Measurements from ENCODE around the gene AQP12B. TPM values are rescaled to one million over a fixed set of nuclear protein-coding genes. Genes with fewer than 3 reads are reported as not detected.
"Not testable (repeated sequence)": the region's sequence is repeated elsewhere in the genome, so short reads cannot be mapped to it uniquely, and the experiment has no call there.

AQP12B gene
- not detected for total RNA-seq

- H3K9me3 Mint-ChIP-seq; intact Hi-C loops (cut with micrococcal nuclease); H3K27ac Mint-ChIP-seq; H3K27me3 Mint-ChIP-seq (ENCODE audit: low read depth); H3K36me3 Mint-ChIP-seq (ENCODE audit: low read depth); DNase-seq; H3K4me1 Mint-ChIP-seq (ENCODE audit: low read depth); H3K4me3 Mint-ChIP-seq; CTCF ChIA-PET: not testable (repeated sequence)
Observed at GRCh38 chr2:240682431-240683224, at the start of gene AQP12B. Gene AQP12B, minus strand, starts transcription at chr2:240682885. Its CDS starts 48 bp downstream, at chr2:240682837.

- CTCF ChIA-PET, result no interaction called here
- no peaks in the 10 kb centered on the region for H3K9me3 Mint-ChIP-seq
- DNase-seq, result no peak
- no peaks in the 10 kb centered on the region for H3K36me3 Mint-ChIP-seq (ENCODE audit: low read depth)
- intact Hi-C loops (cut with micrococcal nuclease), result no loop called here
- H3K4me3 Mint-ChIP-seq, result no peak overlapping the region
- H3K4me1 Mint-ChIP-seq (ENCODE audit: low read depth), result no peaks in the 10 kb centered on the region
- no peak overlapping the region for H3K27ac Mint-ChIP-seq
- H3K27me3 Mint-ChIP-seq (ENCODE audit: low read depth), result no peaks in the 10 kb centered on the region
Observed at GRCh38 chr2:240732184-240732583, 49.5 kb upstream of the AQP12B start.

DNA sequence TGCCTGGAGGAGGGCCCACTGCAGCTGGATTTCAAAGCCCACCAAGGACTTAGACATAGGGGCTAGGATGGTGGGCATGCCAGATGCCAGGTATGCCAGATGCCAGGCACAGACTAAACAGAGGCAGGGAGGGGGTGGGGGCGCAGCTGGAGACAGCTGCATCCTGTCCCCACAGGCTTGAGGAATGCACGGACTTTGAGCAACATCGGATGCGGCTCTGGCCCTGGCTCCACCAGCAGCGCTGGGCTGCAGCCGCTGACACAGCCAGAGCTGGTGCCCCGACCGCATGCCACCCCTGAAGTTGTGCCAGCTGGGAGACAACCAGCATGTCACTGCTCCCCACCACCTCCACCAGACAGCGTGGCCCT is 48.5 kb upstream of the AQP12B start:
- Mint-ChIP-seq H3K36me3 (ENCODE audit: low read depth) (no peaks in the 10 kb centered on the region), H3K4me1 (ENCODE audit: low read depth) (no peaks in the 10 kb centered on the region), H3K27ac (no peak overlapping the region), H3K9me3 (no peaks in the 10 kb centered on the region), H3K27me3 (ENCODE audit: low read depth) (no peaks in the 10 kb centered on the region), H3K4me3 (no peak overlapping the region)
- DNase-seq, result no peak
- CTCF ChIA-PET, result no interaction called here
- intact Hi-C loops (cut with micrococcal nuclease), result no loop called here

DNA sequence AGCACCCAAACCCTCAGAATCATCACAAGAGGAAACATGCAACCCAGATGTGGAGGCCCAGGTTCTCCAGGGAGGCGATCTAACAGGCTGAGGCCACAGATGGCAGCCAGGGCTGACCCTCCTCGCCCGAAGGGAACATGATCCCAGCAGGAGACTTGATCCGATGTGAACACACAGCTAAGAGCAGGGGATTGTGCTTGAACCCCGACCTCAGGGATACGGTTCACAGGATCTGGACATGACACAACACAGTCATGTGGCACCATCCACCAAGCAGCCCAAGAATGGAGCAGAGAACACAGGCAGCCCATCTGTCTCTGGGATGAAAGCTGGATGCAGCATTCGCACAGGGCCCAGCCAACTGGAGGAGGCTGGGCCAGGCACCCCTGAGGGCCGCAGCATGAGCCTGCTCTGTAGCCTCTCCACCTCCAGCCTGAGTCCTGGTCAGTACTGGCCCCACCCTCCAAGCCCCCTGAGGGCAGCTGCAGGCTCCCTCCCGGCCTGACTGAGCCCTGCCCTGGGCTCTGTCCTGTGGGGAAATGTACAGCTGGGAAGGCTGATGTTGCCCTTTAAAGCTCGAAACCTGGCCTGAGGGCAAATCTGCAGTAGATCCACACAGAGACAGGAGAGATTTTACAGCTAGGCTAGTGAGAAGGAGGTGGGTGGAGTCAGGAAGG is 48.0 kb upstream of the AQP12B start:
- no peak overlapping the region for H3K4me3 Mint-ChIP-seq

DNA sequence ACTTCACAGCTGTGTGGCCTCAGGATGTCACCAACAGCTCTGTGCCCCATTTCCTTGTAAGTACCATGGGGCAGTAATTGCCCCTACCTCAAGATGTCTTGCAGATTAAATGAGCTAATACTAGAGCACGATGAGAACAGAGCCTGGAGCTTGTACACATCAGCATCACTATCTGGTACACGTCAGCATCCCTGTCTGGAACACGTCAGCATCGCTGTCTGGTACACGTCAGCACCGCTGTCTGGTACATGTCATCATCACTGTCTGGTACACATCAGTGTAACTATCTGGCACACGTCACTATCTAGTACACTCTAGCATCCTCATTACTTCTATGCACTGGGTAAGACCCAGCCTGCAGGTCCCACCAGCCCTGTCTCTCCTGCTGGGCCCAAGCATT is 46.1 kb upstream of the AQP12B start:
- Mint-ChIP-seq H3K27me3 (ENCODE audit: low read depth) (no peaks in the 10 kb centered on the region), H3K4me3 (no peak overlapping the region), H3K27ac (no peak overlapping the region), H3K4me1 (ENCODE audit: low read depth) (no peaks in the 10 kb centered on the region), H3K9me3 (no peaks in the 10 kb centered on the region), H3K36me3 (ENCODE audit: low read depth) (no peaks in the 10 kb centered on the region)
- CTCF ChIA-PET, result no interaction called here
- no peak for DNase-seq
- intact Hi-C loops (cut with micrococcal nuclease), result no loop called here

More for the DNA sequence above, 48.0 kb upstream of the AQP12B start:
- H3K27ac Mint-ChIP-seq, result no peak overlapping the region
- no peaks in the 10 kb centered on the region for H3K9me3 Mint-ChIP-seq
- intact Hi-C loops (cut with micrococcal nuclease), result no loop called here
- CTCF ChIA-PET, result no interaction called here
- no peak for DNase-seq
- H3K27me3 Mint-ChIP-seq (ENCODE audit: low read depth), result no peaks in the 10 kb centered on the region
- H3K36me3 Mint-ChIP-seq (ENCODE audit: low read depth), result no peaks in the 10 kb centered on the region
- no peaks in the 10 kb centered on the region for H3K4me1 Mint-ChIP-seq (ENCODE audit: low read depth)

DNA sequence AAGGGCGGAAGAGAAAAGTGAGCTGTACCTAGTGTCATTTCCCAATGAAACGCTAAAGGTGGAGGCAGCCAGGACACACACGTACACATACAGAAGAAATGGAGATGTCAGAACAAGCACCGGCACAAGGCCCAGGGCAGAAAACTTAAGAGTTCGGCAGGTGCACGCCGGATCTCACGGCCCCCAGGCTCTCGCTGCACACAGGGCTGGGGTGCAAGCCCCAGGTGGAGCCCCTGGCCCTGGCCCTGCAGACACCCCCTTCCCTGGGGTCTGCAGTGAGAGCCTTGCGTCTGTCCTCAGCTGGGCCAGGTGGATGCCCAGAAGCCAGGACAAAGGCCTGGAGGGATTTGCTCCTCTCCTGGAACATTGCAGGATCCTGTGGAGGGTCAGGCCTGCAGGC is 45.7 kb upstream of the AQP12B start:
- CTCF ChIA-PET, result no interaction called here
- no peak overlapping the region for H3K4me3 Mint-ChIP-seq
- H3K9me3 Mint-ChIP-seq, result no peaks in the 10 kb centered on the region
- no peaks in the 10 kb centered on the region for H3K36me3 Mint-ChIP-seq (ENCODE audit: low read depth)
- DNase-seq, result no peak
- no peaks in the 10 kb centered on the region for H3K4me1 Mint-ChIP-seq (ENCODE audit: low read depth)
- no peak overlapping the region for H3K27ac Mint-ChIP-seq
- intact Hi-C loops (cut with micrococcal nuclease), result no loop called here
- H3K27me3 Mint-ChIP-seq (ENCODE audit: low read depth), result no peaks in the 10 kb centered on the region

DNA sequence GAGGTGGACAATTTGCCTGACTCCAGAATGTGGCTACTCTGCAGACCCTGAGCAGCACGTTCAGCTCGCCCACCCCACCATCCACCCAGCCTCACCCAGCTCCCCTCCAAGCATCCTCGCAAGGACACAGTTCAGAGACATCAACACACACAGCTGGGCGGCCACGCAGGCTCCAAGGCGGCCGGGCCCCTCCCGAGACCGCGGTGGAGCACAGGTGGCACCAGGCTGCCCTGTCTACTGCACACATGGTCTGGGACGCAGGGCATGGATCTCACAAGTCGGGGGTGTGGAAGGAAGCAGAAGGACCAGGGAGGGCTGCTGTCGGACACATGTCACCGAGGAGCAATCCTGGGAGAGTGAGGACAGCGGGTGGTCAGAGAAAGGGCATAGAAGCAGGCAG is 45.2 kb upstream of the AQP12B start:
- no peak for DNase-seq
- H3K36me3 Mint-ChIP-seq (ENCODE audit: low read depth), result no peaks in the 10 kb centered on the region
- no peak overlapping the region for H3K4me3 Mint-ChIP-seq
- no peaks in the 10 kb centered on the region for H3K27me3 Mint-ChIP-seq (ENCODE audit: low read depth)
- H3K27ac Mint-ChIP-seq, result no peak overlapping the region
- H3K4me1 Mint-ChIP-seq (ENCODE audit: low read depth), result no peaks in the 10 kb centered on the region
- CTCF ChIA-PET, result no interaction called here
- intact Hi-C loops (cut with micrococcal nuclease), result no loop called here
- H3K9me3 Mint-ChIP-seq, result no peaks in the 10 kb centered on the region

DNA sequence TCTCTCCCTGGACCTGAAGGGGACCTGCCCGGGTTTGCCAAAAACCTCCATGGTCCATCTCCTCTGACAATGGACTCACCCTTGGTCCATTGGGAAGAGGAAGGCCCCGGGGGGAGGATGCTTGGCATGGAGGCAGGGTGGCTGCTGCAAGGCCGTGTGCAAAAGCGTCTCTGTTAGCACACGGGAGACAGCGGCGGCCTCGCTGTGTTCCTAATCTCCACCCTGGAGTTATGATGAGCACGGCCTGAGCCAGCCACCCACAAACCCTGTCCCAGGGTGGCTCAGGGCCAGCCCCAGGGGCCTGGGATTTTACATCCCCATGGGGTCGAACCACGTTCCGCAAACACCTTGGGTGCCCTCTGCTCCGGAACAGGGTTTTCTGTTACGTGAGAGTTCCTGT is 44.8 kb upstream of the AQP12B start:
- H3K4me1 Mint-ChIP-seq (ENCODE audit: low read depth), result no peaks in the 10 kb centered on the region
- CTCF ChIA-PET, result no interaction called here
- H3K36me3 Mint-ChIP-seq (ENCODE audit: low read depth), result no peaks in the 10 kb centered on the region
- H3K27ac Mint-ChIP-seq, result no peak overlapping the region
- no peak overlapping the region for H3K4me3 Mint-ChIP-seq
- no peaks in the 10 kb centered on the region for H3K9me3 Mint-ChIP-seq
- no peak for DNase-seq
- H3K27me3 Mint-ChIP-seq (ENCODE audit: low read depth), result no peaks in the 10 kb centered on the region
- intact Hi-C loops (cut with micrococcal nuclease), result no loop called here

GRCh38 chr2:240726876-240727275 is 44.2 kb upstream of the AQP12B start:
- Mint-ChIP-seq H3K9me3 (no peaks in the 10 kb centered on the region), H3K4me1 (ENCODE audit: low read depth) (no peaks in the 10 kb centered on the region), H3K27ac (no peak overlapping the region), H3K36me3 (ENCODE audit: low read depth) (no peaks in the 10 kb centered on the region), H3K27me3 (ENCODE audit: low read depth) (no peaks in the 10 kb centered on the region), H3K4me3 (no peak overlapping the region)
- CTCF ChIA-PET, result no interaction called here
- intact Hi-C loops (cut with micrococcal nuclease), result no loop called here
- DNase-seq, result no peak

DNA sequence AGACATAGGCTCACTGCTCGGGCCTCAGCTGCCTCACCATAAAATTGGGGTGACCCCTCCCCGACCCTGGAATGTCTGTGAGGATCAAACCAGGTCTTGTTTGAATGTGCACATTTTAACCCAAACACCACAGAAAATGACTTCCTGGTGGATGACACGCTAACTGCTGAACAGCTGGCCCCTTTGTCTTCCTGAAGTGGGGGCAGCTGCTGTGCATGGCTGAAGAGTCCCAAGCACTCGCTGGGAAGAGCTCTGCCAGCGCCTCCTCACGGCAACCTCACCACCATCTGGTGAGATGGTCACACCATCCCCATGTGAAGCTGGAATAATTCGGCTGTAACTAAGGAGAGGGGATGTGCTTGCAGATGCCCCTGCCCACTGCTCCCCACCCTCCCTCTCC is 43.0 kb upstream of the AQP12B start:
- no peak overlapping the region for H3K27ac Mint-ChIP-seq
- DNase-seq, result no peak
- H3K27me3 Mint-ChIP-seq (ENCODE audit: low read depth), result no peaks in the 10 kb centered on the region
- H3K36me3 Mint-ChIP-seq (ENCODE audit: low read depth), result no peaks in the 10 kb centered on the region
- no peaks in the 10 kb centered on the region for H3K4me1 Mint-ChIP-seq (ENCODE audit: low read depth)
- CTCF ChIA-PET, result no interaction called here
- intact Hi-C loops (cut with micrococcal nuclease), result no loop called here
- no peak overlapping the region for H3K4me3 Mint-ChIP-seq
- H3K9me3 Mint-ChIP-seq, result no peaks in the 10 kb centered on the region

- intact Hi-C loops (cut with micrococcal nuclease), result no loop called here
- H3K4me1 Mint-ChIP-seq (ENCODE audit: low read depth), result no peaks in the 10 kb centered on the region
- H3K9me3 Mint-ChIP-seq, result no peaks in the 10 kb centered on the region
- H3K36me3 Mint-ChIP-seq (ENCODE audit: low read depth), result no peaks in the 10 kb centered on the region
- no peak overlapping the region for H3K4me3 Mint-ChIP-seq
- no peak for DNase-seq
- CTCF ChIA-PET, result no interaction called here
- no peak overlapping the region for H3K27ac Mint-ChIP-seq
- H3K27me3 Mint-ChIP-seq (ENCODE audit: low read depth), result no peaks in the 10 kb centered on the region
Observed at GRCh38 chr2:240725266-240725665, 42.6 kb upstream of the AQP12B start.

- no peak overlapping the region for H3K27ac Mint-ChIP-seq
- no peaks in the 10 kb centered on the region for H3K27me3 Mint-ChIP-seq (ENCODE audit: low read depth)
- H3K4me1 Mint-ChIP-seq (ENCODE audit: low read depth), result no peaks in the 10 kb centered on the region
- CTCF ChIA-PET, result no interaction called here
- no peak overlapping the region for H3K4me3 Mint-ChIP-seq
- no peaks in the 10 kb centered on the region for H3K9me3 Mint-ChIP-seq
- no peaks in the 10 kb centered on the region for H3K36me3 Mint-ChIP-seq (ENCODE audit: low read depth)
- DNase-seq, result no peak
- intact Hi-C loops (cut with micrococcal nuclease), result no loop called here
Observed at GRCh38 chr2:240724431-240724830, 41.7 kb upstream of the AQP12B start.

GRCh38 chr2:240723851-240724250 is 41.2 kb upstream of the AQP12B start:
- intact Hi-C loops (cut with micrococcal nuclease), result no loop called here
- CTCF ChIA-PET, result no interaction called here
- Mint-ChIP-seq H3K27ac (no peak overlapping the region), H3K4me3 (no peak overlapping the region), H3K9me3 (no peaks in the 10 kb centered on the region), H3K27me3 (ENCODE audit: low read depth) (no peaks in the 10 kb centered on the region), H3K4me1 (ENCODE audit: low read depth) (no peaks in the 10 kb centered on the region), H3K36me3 (ENCODE audit: low read depth) (no peaks in the 10 kb centered on the region)
- DNase-seq, result no peak

Measured in activated naive CD4-positive, alpha-beta T cell treated with anti-CD3 and anti-CD28 coated beads for 36 hours (primary cell).